ENCODE data around the gene PODXL2. TPM values are rescaled to one million over a fixed set of nuclear protein-coding genes. Genes with fewer than 3 reads are reported as not detected.

The PODXL2 gene
- total RNA-seq, 1 donor from 2014 or later, result 14.5 TPM

DNA sequence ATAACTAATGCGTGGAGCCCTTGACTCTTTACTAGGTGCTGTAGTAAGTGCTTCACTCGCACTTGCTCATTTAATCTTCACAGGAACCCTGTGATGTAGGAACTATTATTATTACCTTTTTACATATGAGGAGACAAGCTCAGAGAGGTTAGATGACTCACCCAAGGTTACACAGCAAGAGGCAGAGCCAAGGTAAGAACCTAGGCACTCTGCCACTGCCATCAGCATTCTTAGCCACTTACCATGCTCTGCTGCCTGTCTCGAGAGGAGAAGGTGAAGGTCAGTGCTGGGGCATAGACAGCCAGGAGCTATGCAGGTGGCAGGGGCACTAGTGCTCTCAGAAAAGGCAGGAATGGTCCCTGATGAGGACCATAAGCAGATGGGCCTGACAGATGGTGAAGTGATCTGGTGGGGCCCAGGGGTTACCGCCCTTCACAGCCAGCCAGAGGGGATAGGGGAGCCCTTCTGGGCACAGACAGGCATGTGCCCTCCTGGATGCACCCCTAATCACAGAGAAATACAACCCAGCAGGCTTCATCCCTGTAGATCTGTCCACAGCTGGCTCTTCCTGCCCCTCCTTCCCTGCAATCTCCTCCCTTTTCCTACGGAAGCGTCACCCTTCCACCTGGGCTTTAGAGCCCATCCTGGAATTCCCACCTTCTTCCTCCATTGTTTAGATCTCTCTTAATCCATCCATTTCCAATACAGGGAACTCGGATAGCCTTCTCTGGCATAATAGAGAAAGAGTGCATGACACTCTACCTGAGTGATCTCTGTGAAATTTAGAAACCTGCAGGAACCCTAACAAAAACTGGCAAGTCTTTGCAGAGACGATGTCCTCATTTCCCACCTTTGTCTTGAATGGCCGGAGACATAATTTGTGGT lies 70.7 kb downstream of the PODXL2 start:
- Histone ChIP-seq H3K36me3 (ENCODE audit: insufficient read depth, low read length) (no peaks in the 10 kb centered on the region), H3K4me1 (ENCODE audit: insufficient read depth, low read length) (peaks cover 30% of the 10 kb centered on the region), H3K4me3 (ENCODE audit: insufficient read depth, low read depth, low read length) (no peak overlapping the region), H3K79me2 (ENCODE audit: insufficient read depth, low read length) (no peaks in the 10 kb centered on the region), H3K9ac (ENCODE audit: low read length) (no peak overlapping the region), H4K20me1 (ENCODE audit: insufficient read depth, low read length) (no peaks in the 10 kb centered on the region), H2AFZ (ENCODE audit: low read depth, low read length) (no peak overlapping the region), H3K27me3 (ENCODE audit: insufficient read depth, low read length) (no peaks in the 10 kb centered on the region), H3K4me2 (ENCODE audit: low read length) (no peak overlapping the region), H3K27ac (ENCODE audit: low read depth, low read length) (no peak overlapping the region), H3K9me3 (ENCODE audit: insufficient read depth, low read depth, low read length) (no peaks in the 10 kb centered on the region)
- H3K27me3 Mint-ChIP-seq (ENCODE audit: low read depth, unreplicated experiment), result no peaks in the 10 kb centered on the region
- peaks cover 7% of the 10 kb centered on the region for H3K4me1 Mint-ChIP-seq (ENCODE audit: low read depth, unreplicated experiment)
- no peak overlapping the region for H3K27ac Mint-ChIP-seq (ENCODE audit: unreplicated experiment)
- H3K36me3 Mint-ChIP-seq (ENCODE audit: low read depth, unreplicated experiment), result peaks cover 14% of the 10 kb centered on the region
- H3K4me3 Mint-ChIP-seq (ENCODE audit: unreplicated experiment), result no peak overlapping the region
- peaks cover 10% of the 10 kb centered on the region for H3K9me3 Mint-ChIP-seq (ENCODE audit: unreplicated experiment)
- no peak for TF ChIP-seq EZH2 (IDR thresholded peaks at IDR 0.05; ENCODE audit: insufficient read depth, low read length)
- FAIRE-seq, result no peak
- DNase-seq (ENCODE audit: low read depth), result peak; percentile 39

DNA sequence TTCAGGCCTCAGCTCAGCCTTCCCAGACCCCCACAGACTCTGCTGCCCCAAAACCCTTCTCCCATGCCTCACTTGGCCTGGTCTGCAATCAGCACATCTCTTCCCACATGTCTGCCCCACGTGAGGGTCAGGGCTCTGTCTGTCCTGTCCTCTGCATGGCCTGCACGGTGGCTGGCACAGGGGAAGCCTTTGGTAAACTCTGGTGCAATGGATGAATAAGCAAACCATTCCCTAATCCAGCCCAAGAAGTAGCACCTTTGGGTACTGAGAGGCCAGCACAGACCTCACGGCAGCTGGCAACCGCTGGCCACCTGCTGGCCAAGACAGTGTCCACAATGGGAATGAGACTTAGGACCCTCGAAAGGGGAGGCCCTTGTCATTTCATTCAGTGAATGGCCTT lies 71.4 kb downstream of the PODXL2 start:
- no peak overlapping the region for H3K27ac ChIP-seq (ENCODE audit: low read depth, low read length)
- no peaks in the 10 kb centered on the region for H3K27me3 Mint-ChIP-seq (ENCODE audit: low read depth, unreplicated experiment)

DNA sequence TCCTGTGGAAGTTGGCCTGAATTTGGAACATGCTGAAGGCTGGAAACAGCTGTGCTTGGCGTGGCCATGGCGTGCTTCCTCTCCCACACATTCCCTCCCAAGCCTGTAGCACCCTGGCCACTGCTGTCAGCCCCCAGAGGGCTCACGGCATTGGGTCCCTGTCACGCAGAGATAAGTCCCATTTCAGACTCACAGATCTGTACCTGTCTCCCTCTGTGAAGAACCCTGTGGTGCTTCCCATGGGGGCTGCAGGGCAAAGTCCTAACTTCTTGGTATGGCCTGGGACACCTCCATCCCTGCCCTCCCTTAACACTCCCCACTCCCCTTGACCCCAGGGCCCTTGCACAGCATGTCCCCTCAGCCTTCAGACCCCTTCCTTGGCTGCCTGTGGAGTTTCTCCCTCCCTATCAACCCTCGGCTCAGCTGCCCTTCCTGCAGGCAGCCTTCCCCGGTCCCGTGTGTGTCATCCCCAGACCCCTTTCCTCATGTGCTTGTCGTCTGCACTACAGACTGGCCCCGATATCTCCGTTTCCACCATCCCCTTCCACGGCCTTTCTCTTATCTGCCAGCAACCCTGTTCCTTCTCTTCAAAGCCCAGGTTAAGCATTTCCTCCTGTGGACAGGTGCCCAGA lies 72.4 kb downstream of the PODXL2 start:
- peaks cover 29% of the 10 kb centered on the region for H3K4me1 ChIP-seq (ENCODE audit: insufficient read depth, low read length)
- H3K27ac ChIP-seq (ENCODE audit: low read depth, low read length), result no peak overlapping the region
- Mint-ChIP-seq H3K4me3 (ENCODE audit: unreplicated experiment) (no peak overlapping the region), H3K27ac (ENCODE audit: unreplicated experiment) (no peak overlapping the region), H3K9me3 (ENCODE audit: unreplicated experiment) (peaks cover 10% of the 10 kb centered on the region), H3K4me1 (ENCODE audit: low read depth, unreplicated experiment) (peaks cover 7% of the 10 kb centered on the region), H3K27me3 (ENCODE audit: low read depth, unreplicated experiment) (no peaks in the 10 kb centered on the region), H3K36me3 (ENCODE audit: low read depth, unreplicated experiment) (peaks cover 19% of the 10 kb centered on the region)
- FAIRE-seq (no peak), DNase-seq (ENCODE audit: low read depth) (no peak)
- no peaks in the 10 kb centered on the region for H3K27me3 ChIP-seq (ENCODE audit: insufficient read depth, low read length)
- H3K9ac ChIP-seq (ENCODE audit: low read length), result no peak overlapping the region
- H3K4me2 ChIP-seq (ENCODE audit: low read length), result no peak overlapping the region
- TF ChIP-seq, protein P1, sequence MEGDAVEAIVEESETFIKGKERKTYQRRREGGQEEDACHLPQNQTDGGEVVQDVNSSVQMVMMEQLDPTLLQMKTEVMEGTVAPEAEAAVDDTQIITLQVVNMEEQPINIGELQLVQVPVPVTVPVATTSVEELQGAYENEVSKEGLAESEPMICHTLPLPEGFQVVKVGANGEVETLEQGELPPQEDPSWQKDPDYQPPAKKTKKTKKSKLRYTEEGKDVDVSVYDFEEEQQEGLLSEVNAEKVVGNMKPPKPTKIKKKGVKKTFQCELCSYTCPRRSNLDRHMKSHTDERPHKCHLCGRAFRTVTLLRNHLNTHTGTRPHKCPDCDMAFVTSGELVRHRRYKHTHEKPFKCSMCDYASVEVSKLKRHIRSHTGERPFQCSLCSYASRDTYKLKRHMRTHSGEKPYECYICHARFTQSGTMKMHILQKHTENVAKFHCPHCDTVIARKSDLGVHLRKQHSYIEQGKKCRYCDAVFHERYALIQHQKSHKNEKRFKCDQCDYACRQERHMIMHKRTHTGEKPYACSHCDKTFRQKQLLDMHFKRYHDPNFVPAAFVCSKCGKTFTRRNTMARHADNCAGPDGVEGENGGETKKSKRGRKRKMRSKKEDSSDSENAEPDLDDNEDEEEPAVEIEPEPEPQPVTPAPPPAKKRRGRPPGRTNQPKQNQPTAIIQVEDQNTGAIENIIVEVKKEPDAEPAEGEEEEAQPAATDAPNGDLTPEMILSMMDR (IDR thresholded peaks at IDR 0.05; ENCODE audit: insufficient read depth, low read depth, low read length), result no peak
- no peak for TF ChIP-seq EZH2 (IDR thresholded peaks at IDR 0.05; ENCODE audit: insufficient read depth, low read length)
- H2AFZ ChIP-seq (ENCODE audit: low read depth, low read length), result no peak overlapping the region
- H3K9me3 ChIP-seq (ENCODE audit: insufficient read depth, low read depth, low read length), result no peaks in the 10 kb centered on the region
- H4K20me1 ChIP-seq (ENCODE audit: insufficient read depth, low read length), result no peaks in the 10 kb centered on the region
- no peak overlapping the region for H3K4me3 ChIP-seq (ENCODE audit: insufficient read depth, low read depth, low read length)
- H3K36me3 ChIP-seq (ENCODE audit: insufficient read depth, low read length), result no peaks in the 10 kb centered on the region
- no peaks in the 10 kb centered on the region for H3K79me2 ChIP-seq (ENCODE audit: insufficient read depth, low read length)

More for the DNA sequence above, 71.4 kb downstream of the PODXL2 start:
- DNase-seq (ENCODE audit: low read depth), result no peak
- no peak overlapping the region for H2AFZ ChIP-seq (ENCODE audit: low read depth, low read length)
- H3K4me1 ChIP-seq (ENCODE audit: insufficient read depth, low read length), result peaks cover 30% of the 10 kb centered on the region
- TF ChIP-seq, protein P1 (IDR thresholded peaks at IDR 0.05; ENCODE audit: insufficient read depth, low read depth, low read length), result no peak
- no peak for TF ChIP-seq EZH2 (IDR thresholded peaks at IDR 0.05; ENCODE audit: insufficient read depth, low read length)
- no peak for FAIRE-seq
- H3K9ac ChIP-seq (ENCODE audit: low read length), result no peak overlapping the region
- H3K9me3 ChIP-seq (ENCODE audit: insufficient read depth, low read depth, low read length), result no peaks in the 10 kb centered on the region
- H3K27me3 ChIP-seq (ENCODE audit: insufficient read depth, low read length), result no peaks in the 10 kb centered on the region
- no peak overlapping the region for H3K4me3 ChIP-seq (ENCODE audit: insufficient read depth, low read depth, low read length)
- no peak overlapping the region for H3K27ac Mint-ChIP-seq (ENCODE audit: unreplicated experiment)
- peaks cover 7% of the 10 kb centered on the region for H3K4me1 Mint-ChIP-seq (ENCODE audit: low read depth, unreplicated experiment)
- no peak overlapping the region for H3K4me3 Mint-ChIP-seq (ENCODE audit: unreplicated experiment)
- peaks cover 19% of the 10 kb centered on the region for H3K36me3 Mint-ChIP-seq (ENCODE audit: low read depth, unreplicated experiment)
- no peaks in the 10 kb centered on the region for H3K36me3 ChIP-seq (ENCODE audit: insufficient read depth, low read length)
- no peaks in the 10 kb centered on the region for H4K20me1 ChIP-seq (ENCODE audit: insufficient read depth, low read length)
- no peak overlapping the region for H3K4me2 ChIP-seq (ENCODE audit: low read length)
- H3K79me2 ChIP-seq (ENCODE audit: insufficient read depth, low read length), result no peaks in the 10 kb centered on the region
- peaks cover 10% of the 10 kb centered on the region for H3K9me3 Mint-ChIP-seq (ENCODE audit: unreplicated experiment)

Measured in astrocyte (in vitro differentiated cells and primary cell).